Progenitor cell of endocrine pancreas (in vitro differentiated cells): ENCODE results near the gene TIGAR. TPM values are rescaled to one million over a fixed set of nuclear protein-coding genes. Genes with fewer than 3 reads are reported as not detected.

Experiments used
- DNase-seq: peaks from one replicate; pipeline ENCODE4 v3.0.0; 2021; ENCODE audit warnings: low spot score; ENCODE audit not compliant: unreplicated experiment
- H3K27ac Mint-ChIP-seq: 2 replicates; pipeline ENCODE4 v1.8.0; 2021; ENCODE audit warnings: mild to moderate bottlenecking, moderate library complexity, mixed read lengths
- H3K27me3 Mint-ChIP-seq: 2 replicates; pipeline ENCODE4 v1.8.0; 2021; ENCODE audit warnings: mixed read lengths
- H3K36me3 Mint-ChIP-seq: 2 replicates; pipeline ENCODE4 v1.8.0; 2022; ENCODE audit warnings: mixed read lengths; ENCODE audit not compliant: insufficient read depth
- H3K4me1 Mint-ChIP-seq: 2 replicates; pipeline ENCODE4 v1.8.0; 2021; ENCODE audit warnings: low read depth, mixed read lengths
- H3K4me3 Mint-ChIP-seq: 2 replicates; pipeline ENCODE4 v1.8.0; 2021; ENCODE audit warnings: low read depth, mild to moderate bottlenecking, moderate library complexity, mixed read lengths
- H3K9me3 Mint-ChIP-seq: 2 replicates; pipeline ENCODE4 v1.8.0; 2021; ENCODE audit warnings: low read depth, mixed read lengths
- CTCF ChIP-seq: fragments of 200-600 bp; sonication (generic); IDR thresholded peaks from one replicate; pipeline ENCODE4 v1.5.0; 2021; ENCODE audit warnings: antibody characterized with exemption, mild to moderate bottlenecking; ENCODE audit not compliant: unreplicated experiment
- total RNA-seq: library from RNA; stranded (reverse); gene quantifications from 2 replicates; pipeline ENCODE4 v1.2.1, GENCODE V29; 2021

The TIGAR gene
- total RNA-seq, 1 donor from 2014 or later: 21.6 TPM

- no peak for TF ChIP-seq CTCF
- peaks cover 53% of the 10 kb centered on the region for H3K36me3 Mint-ChIP-seq
- no peak overlapping the region for H3K4me3 Mint-ChIP-seq
- no peaks in the 10 kb centered on the region for H3K27me3 Mint-ChIP-seq
- H3K27ac Mint-ChIP-seq: peak overlapping the region; percentile 63
- H3K9me3 Mint-ChIP-seq: no peaks in the 10 kb centered on the region
- DNase-seq: no peak
- peaks cover 6% of the 10 kb centered on the region for H3K4me1 Mint-ChIP-seq
Measured at GRCh38 chr12:4293299-4293965, 27.6 kb upstream of the TIGAR start.

GRCh38 chr12:4293966-4294505, 27.0 kb upstream of the TIGAR start:
- no peak for TF ChIP-seq CTCF
- no peak overlapping the region for H3K4me3 Mint-ChIP-seq
- DNase-seq: no peak
- H3K9me3 Mint-ChIP-seq: no peaks in the 10 kb centered on the region
- no peaks in the 10 kb centered on the region for H3K27me3 Mint-ChIP-seq
- H3K27ac Mint-ChIP-seq: peak overlapping the region; percentile 57
- H3K36me3 Mint-ChIP-seq: peaks cover 49% of the 10 kb centered on the region
- H3K4me1 Mint-ChIP-seq: peaks cover 3% of the 10 kb centered on the region

GRCh38 chr12:4296751-4297150, 24.3 kb upstream of the TIGAR start:
- Mint-ChIP-seq H3K4me1 (peaks cover under 1% of the 10 kb centered on the region), H3K9me3 (no peaks in the 10 kb centered on the region), H3K36me3 (peaks cover 51% of the 10 kb centered on the region), H3K27ac (no peak overlapping the region), H3K4me3 (no peak overlapping the region), H3K27me3 (no peaks in the 10 kb centered on the region)
- TF ChIP-seq CTCF: no peak
- DNase-seq: no peak

GRCh38 chr12:4297617-4298016, 23.4 kb upstream of the TIGAR start:
- DNase-seq: no peak
- H3K9me3 Mint-ChIP-seq: no peaks in the 10 kb centered on the region
- no peak overlapping the region for H3K4me3 Mint-ChIP-seq
- TF ChIP-seq CTCF: no peak
- H3K36me3 Mint-ChIP-seq: peaks cover 54% of the 10 kb centered on the region
- peak overlapping the region; percentile 70 for H3K27ac Mint-ChIP-seq
- no peaks in the 10 kb centered on the region for H3K4me1 Mint-ChIP-seq
- H3K27me3 Mint-ChIP-seq: no peaks in the 10 kb centered on the region

- H3K4me3 Mint-ChIP-seq: no peak overlapping the region
- H3K36me3 Mint-ChIP-seq: peaks cover 56% of the 10 kb centered on the region
- DNase-seq: no peak
- H3K27me3 Mint-ChIP-seq: no peaks in the 10 kb centered on the region
- no peak overlapping the region for H3K27ac Mint-ChIP-seq
- H3K4me1 Mint-ChIP-seq: no peaks in the 10 kb centered on the region
- no peak for TF ChIP-seq CTCF
- no peaks in the 10 kb centered on the region for H3K9me3 Mint-ChIP-seq
Measured at GRCh38 chr12:4300883-4301282, 20.1 kb upstream of the TIGAR start.
